HEK293 (cell line): ENCODE data around the gene PRMT7.

Experiments
- CTCF ChIA-PET: fragments of 350-600 bp; formaldehyde crosslinking; extraction: SDS; loops from one replicate; lab custom pipeline; 2021; ENCODE audit warnings: antibody characterized with exemption; lab: Yijun Ruan, JAX
- POLR2A ChIA-PET: fragments of 300-600 bp; formaldehyde crosslinking; extraction: SDS; loops from one replicate; lab custom pipeline; 2020; ENCODE audit warnings: antibody characterized with exemption, inconsistent platforms; lab: Yijun Ruan, JAX
- H3K27ac ChIP-seq: fragments of 200-500 bp; sonication (Bioruptor generic); 2 replicates; pipeline ENCODE4 v1.5.1; 2014; ENCODE audit warnings: low read depth, low read length, control low read depth, inconsistent platforms; ENCODE audit errors: extremely low read depth
- H3K36me3 ChIP-seq, 2 experiments: fragments of 200-500 bp in 1 of 2; sonication (Bioruptor generic) in 1 of 2; 1 replicate in 1 of 2; 2 replicates in 1 of 2; pipeline ENCODE4 v1.5.1; 2014 to 2017; ENCODE audit warnings: inconsistent platforms in 2 of 2, low read length in 2 of 2; ENCODE audit not compliant: control insufficient read depth in 2 of 2, insufficient read depth in 1 of 2
- H3K4me1 ChIP-seq: fragments of 200-500 bp; sonication (Bioruptor generic); 2 replicates; pipeline ENCODE4 v1.5.1; 2014; ENCODE audit warnings: mild to moderate bottlenecking, low read length, inconsistent platforms; ENCODE audit not compliant: control insufficient read depth, insufficient read depth
- H3K4me3 ChIP-seq: 2 replicates; pipeline ENCODE4 v1.5.1; 2011; ENCODE audit warnings: low read depth, mild to moderate bottlenecking, control low read depth, low read length, moderate library complexity
- H3K9me3 ChIP-seq: fragments of 200-500 bp; sonication (Bioruptor generic); 2 replicates; pipeline ENCODE4 v1.5.1; 2014; ENCODE audit warnings: low read depth, low read length, inconsistent platforms; ENCODE audit not compliant: control insufficient read depth, insufficient read depth
- GLIS1 ChIP-seq: fragments of 450-650 bp; formaldehyde crosslinking; IDR thresholded peaks from 2 replicates; pipeline ENCODE4 v1.5.1; 2016; ENCODE audit warnings: missing biosample characterization, missing genetic modification characterization
- KLF9 ChIP-seq: fragments of 450-650 bp; formaldehyde crosslinking; IDR thresholded peaks from 2 replicates; pipeline ENCODE4 v1.5.1; 2016; ENCODE audit warnings: missing biosample characterization, missing genetic modification characterization, low read depth
- PRDM10 ChIP-seq: fragments of 450-650 bp; formaldehyde crosslinking; IDR thresholded peaks from 2 replicates; pipeline ENCODE4 v1.5.1; 2016; ENCODE audit warnings: missing biosample characterization, missing genetic modification characterization
- ZBTB20 ChIP-seq: fragments of 450-650 bp; formaldehyde crosslinking; IDR thresholded peaks from 2 replicates; pipeline ENCODE4 v1.5.1; 2016; ENCODE audit warnings: missing biosample characterization, missing genetic modification characterization
- ZIC2 ChIP-seq: fragments of 450-650 bp; formaldehyde crosslinking; IDR thresholded peaks from 2 replicates; pipeline ENCODE4 v1.5.1; 2016; ENCODE audit warnings: missing biosample characterization, missing genetic modification characterization
- ZNF274 ChIP-seq, 2 experiments: fragments of 200-500 bp in 1 of 2; fragments of 450-650 bp in 1 of 2; sonication (Bioruptor generic) in 1 of 2; formaldehyde crosslinking in 1 of 2; IDR thresholded peaks; 2 replicates each; pipeline versions ENCODE4 v1.5.1 to v1.6.1; 2014 to 2016; ENCODE audit warnings: borderline replicate concordance in 1 of 2, inconsistent platforms in 1 of 2, low read length in 1 of 2, missing biosample characterization in 1 of 2, missing genetic modification characterization in 1 of 2
- ZNF302 ChIP-seq: fragments of 450-650 bp; formaldehyde crosslinking; IDR thresholded peaks from 2 replicates; pipeline ENCODE4 v1.5.1; 2016; ENCODE audit warnings: missing biosample characterization, missing genetic modification characterization, low read depth
- ZNF354C ChIP-seq: fragments of 450-650 bp; formaldehyde crosslinking; IDR thresholded peaks from 2 replicates; pipeline ENCODE4 v1.5.1; 2016; ENCODE audit warnings: missing biosample characterization, missing genetic modification characterization, low read depth, borderline replicate concordance
- ZNF747 ChIP-seq: fragments of 450-650 bp; formaldehyde crosslinking; IDR thresholded peaks from 2 replicates; pipeline ENCODE4 v1.5.1; 2016; ENCODE audit warnings: missing biosample characterization, missing genetic modification characterization
- ZSCAN5A ChIP-seq: fragments of 450-650 bp; formaldehyde crosslinking; IDR thresholded peaks from 2 replicates; pipeline ENCODE4 v1.5.1; 2016; ENCODE audit warnings: missing biosample characterization, missing genetic modification characterization

PRMT7 gene

GRCh38 chr16:68397710-68398201, 86.9 kb downstream of the PRMT7 start:
- Histone ChIP-seq H3K27ac (no peak overlapping the region), H3K36me3 (no peaks in the 10 kb centered on the region), H3K4me1 (no peaks in the 10 kb centered on the region), H3K4me3 (no peak overlapping the region), H3K9me3 (no peaks in the 10 kb centered on the region)
- CTCF ChIA-PET = interaction anchor here (0.6 to 3.2 kb wide), 5 partner anchors 9 to 112 kb away, joined by 4 to 9 read pairs (median 8); no protein-coding TSS in a partner anchor
- TF ChIP-seq ZIC2 (tag by site-specific recombination) (peak; percentile 81), ZNF274 (IDR thresholded peaks at IDR 0.05; ENCODE audit: low read length) (no peak), ZNF274 (tag by site-specific recombination; IDR thresholded peaks at IDR 0.05; ENCODE audit: borderline replicate concordance) (no peak), GLIS1 (peak; percentile 23; the same call in 1 of the 2 replicates)
- POLR2A ChIA-PET = no interaction called here

- ChIA-PET CTCF (interaction anchor here (1.2 to 1.9 kb wide), 4 partner anchors 46 to 129 kb away, joined by 3 to 6 read pairs (median 4); no protein-coding TSS in a partner anchor), POLR2A (no interaction called here)
- no peak overlapping the region for H3K27ac ChIP-seq
These were observed 88.6 kb downstream of the PRMT7 start for GRCh38 chr16:68399456-68399855.

GRCh38 chr16:68400083-68400923, 89.5 kb downstream of the PRMT7 start:
- Histone ChIP-seq H3K4me1 (no peaks in the 10 kb centered on the region), H3K27ac (no peak overlapping the region), H3K4me3 (no peak overlapping the region), H3K36me3 (no peaks in the 10 kb centered on the region), H3K9me3 (no peaks in the 10 kb centered on the region)
- ChIA-PET CTCF (interaction anchor here (1.1 to 1.9 kb wide), 6 partner anchors 10 to 128 kb away, joined by 3 to 6 read pairs (median 4); no protein-coding TSS in a partner anchor), POLR2A (no interaction called here)
- TF ChIP-seq PRDM10 (tag by site-specific recombination) (peak; percentile 82), ZSCAN5A (tag by site-specific recombination) (no peak)

More at GRCh38 chr16:68399456-68399855, 88.6 kb downstream of the PRMT7 start:
- no peak overlapping the region for H3K4me3 ChIP-seq
- TF ChIP-seq ZNF302 (tag by site-specific recombination) (no peak), ZBTB20 (tag by site-specific recombination) (no peak), KLF9 (tag by site-specific recombination) (no peak), ZNF354C (tag by site-specific recombination) (no peak), ZIC2 (tag by site-specific recombination) (peak; percentile 37; the same call in 1 of the 2 replicates), ZNF747 (no peak)
- TF ChIP-seq, all 188 proteins: peak for 1
- no peaks in the 10 kb centered on the region for H3K4me1 ChIP-seq
- no peaks in the 10 kb centered on the region for H3K9me3 ChIP-seq
- no peaks in the 10 kb centered on the region for H3K36me3 ChIP-seq
